Lower leg skin (tissue), 3 donors: Measurements from ENCODE around the gene ITGA7.

Experiments used
- CTCF ChIP-seq, 3 donors: fragments of 450-650 bp; IDR thresholded peaks; one replicate each; pipeline ENCODE4 v1.5.1; 2016; ENCODE audit warnings: antibody characterized with exemption in 3 of 3, mild to moderate bottlenecking in 3 of 3, moderate library complexity in 2 of 3
- POLR2A ChIP-seq, 2 donors: fragments of 450-650 bp; IDR thresholded peaks; one replicate each; pipeline ENCODE4 v1.6.1; 2016 to 2017; ENCODE audit warnings: antibody characterized with exemption in 2 of 2, mild to moderate bottlenecking in 1 of 2, moderate library complexity in 1 of 2

- no peak for TF ChIP-seq CTCF (IDR thresholded peaks at IDR 0.05)
- no peak for TF ChIP-seq POLR2A (IDR thresholded peaks at IDR 0.05)
Observed at GRCh38 chr12:55666508-55666907, 41.2 kb downstream of the ITGA7 start.
